Stimulated activated naive CD8-positive, alpha-beta T cell treated with anti-CD3 and anti-CD28 coated beads, Interleukin-15, amount 100 ng/mL, for 72 hours (primary cell): Measurements from ENCODE around the gene PRPF31.
A peak's percentile ranks its signal among the peaks of the same experiment; 100 is the strongest.

ENCODE experiments used
- ATAC-seq: fragments of 150-1000 bp; cut with Tn5 transposase; 2 replicates; pipeline ENCODE4 v1.10.0; 2021; ENCODE audit warnings: mild to moderate bottlenecking, moderate library complexity
- DNase-seq, 2 donors: peaks; one replicate each; pipeline ENCODE4 v3.0.0; 2021 to 2022
- H3K27ac Mint-ChIP-seq, 2 donors: one replicate each; pipeline ENCODE4 v1.8.0; 2022; ENCODE audit warnings: mild to moderate bottlenecking in 2 of 2, mixed read lengths in 2 of 2, moderate library complexity in 2 of 2
- H3K27me3 Mint-ChIP-seq: one replicate; pipeline ENCODE4 v1.8.0; 2022; ENCODE audit warnings: mixed read lengths
- H3K4me1 Mint-ChIP-seq: one replicate; pipeline ENCODE4 v1.8.0; 2022; ENCODE audit warnings: mild to moderate bottlenecking, mixed read lengths
- H3K4me3 Mint-ChIP-seq, 2 donors: one replicate each; pipeline ENCODE4 v1.8.0; 2022; ENCODE audit warnings: mild to moderate bottlenecking in 2 of 2, mixed read lengths in 2 of 2, moderate library complexity in 1 of 2
- H3K9me3 Mint-ChIP-seq, 2 donors: one replicate each; pipeline ENCODE4 v1.8.0; 2022; ENCODE audit warnings: mixed read lengths in 2 of 2

Gene PRPF31

DNA sequence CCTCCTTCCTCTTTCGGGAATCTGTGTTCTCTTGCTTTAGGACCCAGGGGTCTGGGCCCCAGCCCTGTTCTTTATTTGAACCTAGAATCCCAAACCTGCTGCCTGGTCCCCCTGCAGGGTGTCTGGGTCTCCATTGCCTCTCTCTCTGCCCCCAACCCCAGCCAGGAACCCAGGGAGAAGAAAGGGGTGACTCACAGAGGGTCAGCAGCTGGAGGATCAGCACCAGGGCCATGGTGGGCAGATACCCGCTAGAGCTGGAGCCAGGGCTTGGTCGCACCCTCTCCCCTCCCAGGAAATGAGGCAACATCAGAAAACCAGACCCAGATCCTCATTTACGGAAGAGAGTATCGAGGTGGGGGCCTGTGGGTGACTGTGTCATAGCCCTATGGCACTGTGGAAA, 15.0 kb upstream of the PRPF31 start, which contains the start of gene OSCAR:
Gene OSCAR, minus strand, starts transcription at position 243 of the 400 bp plus-strand sequence. Its CDS starts 11 bp downstream, at position 232.
- Mint-ChIP-seq H3K4me1 (peaks cover 42% of the 10 kb centered on the region), H3K4me3 (peak within 1 kb of the TSS; percentile 61 to 62), H3K27ac (peak within 1 kb of the TSS in 1 of 2 donors; percentile 76), H3K27me3 (peaks cover 15% of the 10 kb centered on the region), H3K9me3 (no peaks in the 10 kb centered on the region)
- DNase-seq (no peak), ATAC-seq (no peak)

DNA sequence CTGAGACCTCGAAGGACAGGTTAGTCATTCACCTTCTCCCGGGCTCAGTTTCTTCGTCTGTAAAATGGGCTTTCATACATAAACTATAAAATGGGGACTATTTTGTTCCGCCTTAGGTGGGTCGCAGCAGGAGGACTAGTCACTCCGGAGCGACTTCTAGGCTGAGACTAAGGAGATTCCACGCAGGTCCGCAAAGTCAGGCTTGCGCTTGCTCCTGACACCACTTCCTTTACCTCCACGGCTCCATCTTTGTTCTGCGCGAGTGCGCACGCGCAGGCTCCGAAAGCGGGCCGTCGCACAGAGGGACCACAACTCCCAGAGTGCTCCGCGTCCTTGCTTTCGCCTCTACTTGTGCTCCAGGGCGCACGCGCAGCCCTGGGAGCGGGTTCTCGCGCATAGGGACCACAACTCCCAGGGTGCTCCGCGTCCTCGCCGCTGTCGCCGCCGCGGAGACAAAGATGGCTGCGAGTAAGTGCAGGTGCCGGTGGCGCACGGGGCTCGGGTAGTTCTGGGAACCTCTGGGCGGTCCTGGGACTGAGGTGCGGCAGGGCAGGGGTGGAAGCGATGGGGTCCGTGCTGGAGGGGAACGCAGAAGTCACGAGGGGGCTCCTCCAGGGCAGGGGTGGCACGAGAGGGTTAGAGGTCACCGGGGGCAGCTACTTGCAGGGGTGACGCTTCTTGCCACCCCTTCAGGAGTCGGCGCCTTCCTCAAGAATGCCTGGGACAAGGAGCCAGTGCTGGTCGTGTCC, 13.0 kb upstream of the PRPF31 start, which contains the start of gene NDUFA3:
Gene NDUFA3, plus strand, starts transcription at position 435 of the 749 bp plus-strand sequence. Its CDS starts 24 bp downstream, at position 459.
- no peaks in the 10 kb centered on the region for H3K9me3 Mint-ChIP-seq
- peak within 1 kb of the TSS; percentile 97 to 100 for H3K4me3 Mint-ChIP-seq
- H3K4me1 Mint-ChIP-seq, result peaks cover 38% of the 10 kb centered on the region
- peak within 1 kb of the TSS; percentile 93 to 98 for H3K27ac Mint-ChIP-seq
- H3K27me3 Mint-ChIP-seq, result no peaks in the 10 kb centered on the region
- ATAC-seq (peak; percentile 99), DNase-seq (peak; percentile 97 to 98)

DNA sequence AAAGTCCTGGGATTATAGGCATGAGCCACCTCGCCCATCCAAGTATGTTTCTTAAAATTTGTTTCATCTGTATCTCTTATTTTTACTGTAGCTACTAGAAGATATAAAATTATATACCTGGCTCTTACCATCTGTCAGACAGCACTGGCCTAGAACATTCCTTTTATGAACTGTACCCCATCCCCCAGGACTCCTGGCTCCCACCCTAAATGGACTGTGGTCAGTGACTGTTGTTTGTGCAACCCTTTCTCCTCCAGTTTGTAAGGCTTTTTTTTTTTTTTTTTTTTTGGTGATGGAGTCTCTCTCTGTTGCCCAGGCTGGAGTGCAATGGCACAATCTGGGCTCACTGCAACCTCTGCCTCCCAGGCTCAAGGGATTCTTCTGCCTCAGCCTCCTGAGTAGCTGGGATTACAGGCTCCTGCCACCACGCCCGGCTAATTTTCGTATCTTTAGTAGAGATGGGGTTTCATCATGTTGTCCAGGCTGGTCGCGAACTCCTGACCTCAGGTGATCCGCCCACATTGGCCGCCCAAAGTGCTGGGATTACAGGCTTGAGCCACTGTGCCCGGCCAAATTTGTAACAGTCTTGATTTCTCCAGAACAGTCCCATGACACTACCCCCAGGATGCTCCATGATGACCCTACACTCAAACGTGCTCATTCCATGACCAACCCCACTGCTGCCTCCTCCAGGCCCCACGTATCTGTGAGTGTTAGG, 10.4 kb upstream of the PRPF31 start:
- no peaks in the 10 kb centered on the region for H3K27me3 Mint-ChIP-seq
- DNase-seq (no peak), ATAC-seq (no peak)
- peaks cover 41% of the 10 kb centered on the region for H3K4me1 Mint-ChIP-seq
- no peaks in the 10 kb centered on the region for H3K9me3 Mint-ChIP-seq
- peak overlapping the region in 1 of 2 donors; percentile 77 for H3K27ac Mint-ChIP-seq
- peak overlapping the region in 1 of 2 donors; percentile 25 for H3K4me3 Mint-ChIP-seq

DNA sequence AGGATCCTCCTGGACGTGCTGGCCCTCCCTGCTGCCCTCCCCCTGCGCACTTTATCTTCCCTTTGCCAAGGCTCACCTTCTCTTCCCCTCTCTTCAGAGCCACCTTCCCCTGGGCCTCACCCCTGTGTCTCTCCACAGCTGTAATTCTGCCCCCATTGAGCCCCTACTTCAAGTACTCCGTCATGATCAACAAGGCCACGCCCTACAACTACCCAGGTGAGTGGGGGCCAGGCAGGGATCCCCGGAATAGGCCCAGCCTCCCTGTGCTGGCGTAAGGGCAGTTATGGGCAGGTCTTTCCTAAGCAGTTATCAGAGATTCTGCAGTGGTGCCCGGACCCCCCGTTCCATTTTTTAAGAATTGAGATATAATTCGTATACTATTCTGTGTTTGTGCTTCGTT, 9.8 kb upstream of the PRPF31 start:
- peak overlapping the region in 1 of 2 donors; percentile 25 for H3K4me3 Mint-ChIP-seq
- H3K9me3 Mint-ChIP-seq, result no peaks in the 10 kb centered on the region
- ATAC-seq (no peak), DNase-seq (no peak)
- peak overlapping the region in 1 of 2 donors; percentile 45 for H3K27ac Mint-ChIP-seq
- peaks cover 43% of the 10 kb centered on the region for H3K4me1 Mint-ChIP-seq
- no peaks in the 10 kb centered on the region for H3K27me3 Mint-ChIP-seq

DNA sequence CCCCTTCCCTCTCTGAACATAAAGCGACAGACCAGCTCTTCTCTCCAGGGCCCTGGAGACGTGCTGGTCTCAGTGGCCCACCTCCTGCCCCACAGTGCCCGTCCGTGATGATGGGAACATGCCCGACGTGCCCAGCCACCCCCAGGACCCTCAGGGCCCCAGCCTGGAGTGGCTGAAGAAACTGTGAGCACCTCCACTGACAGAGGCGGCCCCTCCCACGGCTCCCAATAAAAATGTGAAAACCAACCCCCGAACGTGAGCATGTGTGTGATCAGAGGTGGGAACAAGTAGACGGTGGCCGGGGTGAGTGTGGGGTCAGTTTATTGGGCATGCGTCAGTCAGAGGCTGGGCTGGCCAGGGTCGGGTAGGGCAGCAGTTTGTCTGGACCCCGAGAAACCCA, 8.8 kb upstream of the PRPF31 start:
- Mint-ChIP-seq H3K4me3 (no peak overlapping the region), H3K27me3 (no peaks in the 10 kb centered on the region), H3K4me1 (peaks cover 43% of the 10 kb centered on the region), H3K27ac (no peak overlapping the region), H3K9me3 (no peaks in the 10 kb centered on the region)
- ATAC-seq (no peak), DNase-seq (no peak)

DNA sequence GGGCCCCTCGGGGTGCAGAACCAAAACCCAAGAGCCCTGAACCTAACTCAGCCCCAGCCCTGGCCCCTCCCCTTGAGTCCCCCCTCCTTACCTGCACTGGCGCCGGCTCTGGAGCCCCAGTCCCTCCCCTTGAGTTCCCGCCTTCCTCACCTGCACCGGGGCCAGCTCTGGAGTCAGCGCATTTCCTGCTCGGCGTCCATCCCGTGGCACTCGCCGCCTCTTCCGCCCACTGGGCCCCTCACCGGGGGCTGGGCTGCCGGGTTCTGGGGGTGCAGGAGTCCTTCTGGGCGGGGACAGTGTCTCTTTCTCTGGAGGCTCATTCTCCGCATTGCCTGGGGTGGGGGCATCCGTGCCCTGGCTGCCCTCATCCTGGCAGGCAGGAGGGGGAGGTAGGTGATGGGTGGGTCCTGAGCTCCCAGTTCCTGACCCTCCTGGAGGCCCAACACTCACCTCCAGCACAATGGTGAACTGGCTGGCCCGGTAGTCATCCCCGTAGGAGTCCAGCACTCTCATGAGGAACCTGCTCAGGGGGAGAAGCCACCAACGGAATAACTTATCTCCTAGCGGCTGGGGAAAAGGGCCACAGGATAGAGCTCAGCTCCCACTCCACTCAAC, 7.6 kb upstream of the PRPF31 start:
- no peaks in the 10 kb centered on the region for H3K9me3 Mint-ChIP-seq
- DNase-seq (no peak), ATAC-seq (no peak)
- no peak overlapping the region for H3K27ac Mint-ChIP-seq
- peaks cover 34% of the 10 kb centered on the region for H3K4me1 Mint-ChIP-seq
- H3K4me3 Mint-ChIP-seq, result no peak overlapping the region
- no peaks in the 10 kb centered on the region for H3K27me3 Mint-ChIP-seq

DNA sequence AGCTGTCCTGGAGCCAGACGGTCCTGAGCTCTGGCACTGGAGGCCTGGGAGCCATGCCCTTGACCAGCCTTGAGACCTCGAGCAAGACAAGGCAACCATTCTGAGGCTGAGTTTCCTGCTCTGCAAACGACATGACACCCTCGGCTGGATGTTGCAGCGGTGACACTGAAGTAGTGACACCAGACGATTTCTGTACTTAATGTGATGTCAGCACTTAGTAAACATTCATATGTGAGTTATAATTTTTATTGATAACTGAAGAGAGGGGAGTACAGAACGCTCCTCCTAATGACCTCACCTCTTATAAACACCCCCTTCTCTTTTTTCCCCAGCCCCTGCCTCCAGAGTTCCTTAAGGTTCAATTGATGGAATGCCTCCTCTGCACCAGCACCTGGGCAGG, 7.1 kb upstream of the PRPF31 start:
- H3K27ac Mint-ChIP-seq, result no peak overlapping the region
- no peaks in the 10 kb centered on the region for H3K27me3 Mint-ChIP-seq
- peaks cover 34% of the 10 kb centered on the region for H3K4me1 Mint-ChIP-seq
- H3K9me3 Mint-ChIP-seq, result no peaks in the 10 kb centered on the region
- no peak for DNase-seq
- H3K4me3 Mint-ChIP-seq, result no peak overlapping the region
- ATAC-seq, result no peak

DNA sequence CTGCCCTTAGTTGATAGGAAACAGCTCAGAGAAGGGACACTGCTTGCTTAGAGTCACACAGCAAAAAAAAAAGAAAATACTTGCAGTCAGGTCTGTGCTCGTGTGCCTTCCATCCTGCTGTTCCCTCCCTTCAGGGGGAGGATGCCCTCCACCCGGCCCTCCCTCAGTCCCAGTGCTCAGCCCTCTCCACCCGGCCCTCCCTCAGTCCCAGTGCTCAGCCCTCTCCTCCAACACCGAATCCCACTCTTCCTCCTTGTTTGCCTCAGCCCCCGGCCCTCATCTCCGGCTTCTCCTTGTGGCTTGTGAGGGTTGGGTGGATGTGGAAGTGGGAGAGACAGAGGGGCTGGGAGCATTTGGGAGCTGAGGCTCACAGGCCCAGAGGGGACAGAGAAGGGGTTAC, 5.9 kb upstream of the PRPF31 start:
- Mint-ChIP-seq H3K4me1 (peaks cover 39% of the 10 kb centered on the region), H3K4me3 (no peak overlapping the region), H3K27me3 (no peaks in the 10 kb centered on the region), H3K27ac (no peak overlapping the region), H3K9me3 (no peaks in the 10 kb centered on the region)
- DNase-seq, result no peak
- no peak for ATAC-seq

DNA sequence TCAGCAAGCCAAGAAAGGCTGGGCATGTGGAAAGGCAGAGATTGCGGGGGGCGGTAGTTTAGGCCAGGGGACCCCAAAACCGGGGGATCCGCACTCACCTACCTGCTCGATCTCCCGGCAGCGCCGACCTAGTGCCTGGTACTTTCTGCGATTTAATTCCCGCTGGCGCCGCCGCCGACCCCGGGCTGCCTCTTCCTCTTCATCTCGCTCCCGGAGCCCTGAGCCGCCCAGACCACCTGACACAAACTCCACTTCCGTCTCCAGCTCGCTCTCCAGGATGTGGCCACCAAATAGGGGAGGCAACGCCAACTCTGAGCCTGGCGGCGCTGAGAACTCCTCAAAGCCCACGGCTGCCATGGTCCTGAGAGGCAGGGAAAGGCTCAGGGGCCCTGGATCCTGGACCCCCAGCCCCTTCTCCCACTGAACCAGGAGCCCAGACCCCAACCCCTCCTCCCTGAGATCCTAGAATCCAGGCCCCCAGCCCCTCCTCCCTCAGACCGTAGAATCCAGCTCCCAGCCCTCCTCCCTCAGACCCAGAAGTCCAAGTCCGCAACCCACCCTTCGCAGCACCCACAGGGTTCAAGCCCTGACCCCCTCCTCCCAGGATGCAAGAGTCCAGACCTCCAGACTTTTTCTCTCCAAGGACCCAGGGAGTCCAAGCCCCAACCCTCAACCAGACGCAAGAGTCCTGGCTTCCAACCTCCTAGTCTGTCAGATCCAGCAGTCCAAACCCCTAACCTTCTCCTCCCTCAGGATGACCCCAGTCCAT, 1.0 kb upstream of the PRPF31 start:
- H3K27ac Mint-ChIP-seq, result peak overlapping the region; percentile 87 to 95
- H3K4me1 Mint-ChIP-seq, result peaks cover 48% of the 10 kb centered on the region
- DNase-seq, result peak; percentile 19 to 58
- H3K4me3 Mint-ChIP-seq, result peak overlapping the region; percentile 85 to 93
- peak; percentile 69 for ATAC-seq
- H3K27me3 Mint-ChIP-seq, result no peaks in the 10 kb centered on the region
- H3K9me3 Mint-ChIP-seq, result no peaks in the 10 kb centered on the region

DNA sequence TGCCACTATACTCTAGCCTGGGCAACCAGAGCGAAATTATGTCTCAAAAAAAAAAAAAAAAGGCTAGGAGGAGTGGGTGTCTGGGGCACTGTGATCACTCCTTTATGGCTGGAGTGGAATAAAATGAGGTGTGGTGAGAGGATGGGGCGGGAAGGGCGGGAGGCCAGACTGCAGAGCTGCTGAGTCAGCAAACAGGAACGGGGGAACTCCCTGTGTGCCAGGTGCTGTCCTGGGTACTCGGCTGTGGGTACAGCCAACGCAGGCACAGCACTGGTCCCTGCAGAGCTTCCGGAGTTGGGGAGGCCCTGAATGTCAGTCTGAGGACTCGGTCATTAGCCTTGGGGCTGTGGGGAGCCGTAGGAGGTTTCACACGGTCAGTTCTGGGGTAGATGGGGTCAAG, 5.7 kb downstream of the PRPF31 start:
- Mint-ChIP-seq H3K27ac (no peak overlapping the region), H3K4me1 (peaks cover 17% of the 10 kb centered on the region), H3K4me3 (no peak overlapping the region), H3K27me3 (no peaks in the 10 kb centered on the region), H3K9me3 (no peaks in the 10 kb centered on the region)
- DNase-seq (no peak), ATAC-seq (no peak)

DNA sequence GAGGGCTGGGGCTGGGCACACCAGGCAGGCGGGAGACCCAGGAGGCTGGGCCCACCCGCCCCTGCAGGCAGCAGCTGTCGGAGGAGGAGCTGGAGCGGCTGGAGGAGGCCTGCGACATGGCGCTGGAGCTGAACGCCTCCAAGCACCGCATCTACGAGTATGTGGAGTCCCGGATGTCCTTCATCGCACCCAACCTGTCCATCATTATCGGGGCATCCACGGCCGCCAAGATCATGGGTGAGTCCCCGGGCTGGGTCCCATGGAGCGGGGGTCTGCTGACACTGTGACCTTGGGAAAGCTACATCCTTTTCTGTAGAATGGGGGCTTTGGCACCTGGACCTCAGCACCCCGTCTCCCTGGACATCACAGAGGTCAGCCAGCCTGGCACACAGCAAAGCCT, 8.1 kb downstream of the PRPF31 start:
- no peak overlapping the region for H3K4me3 Mint-ChIP-seq

DNA sequence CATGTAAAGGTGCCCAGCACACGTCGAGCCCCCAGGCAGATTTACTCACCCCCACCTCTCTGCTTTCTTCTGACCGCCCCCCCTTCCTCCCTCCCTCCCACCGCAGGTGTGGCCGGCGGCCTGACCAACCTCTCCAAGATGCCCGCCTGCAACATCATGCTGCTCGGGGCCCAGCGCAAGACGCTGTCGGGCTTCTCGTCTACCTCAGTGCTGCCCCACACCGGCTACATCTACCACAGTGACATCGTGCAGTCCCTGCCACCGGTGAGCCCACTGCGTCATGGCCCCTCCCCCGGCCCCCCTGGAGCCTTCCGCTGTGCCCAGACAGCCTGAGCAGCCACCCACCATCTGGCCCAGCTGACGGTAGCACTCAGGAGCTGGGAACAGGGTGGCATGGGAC, 8.8 kb downstream of the PRPF31 start:
- H3K27me3 Mint-ChIP-seq, result no peaks in the 10 kb centered on the region
- no peaks in the 10 kb centered on the region for H3K9me3 Mint-ChIP-seq
- ATAC-seq, result no peak
- no peak overlapping the region for H3K4me3 Mint-ChIP-seq
- H3K27ac Mint-ChIP-seq, result no peak overlapping the region
- DNase-seq, result no peak
- H3K4me1 Mint-ChIP-seq, result no peaks in the 10 kb centered on the region

More for the DNA sequence above, 8.1 kb downstream of the PRPF31 start:
- DNase-seq (no peak), ATAC-seq (no peak)
- no peaks in the 10 kb centered on the region for H3K9me3 Mint-ChIP-seq
- H3K27me3 Mint-ChIP-seq, result no peaks in the 10 kb centered on the region
- H3K4me1 Mint-ChIP-seq, result no peaks in the 10 kb centered on the region
- no peak overlapping the region for H3K27ac Mint-ChIP-seq

DNA sequence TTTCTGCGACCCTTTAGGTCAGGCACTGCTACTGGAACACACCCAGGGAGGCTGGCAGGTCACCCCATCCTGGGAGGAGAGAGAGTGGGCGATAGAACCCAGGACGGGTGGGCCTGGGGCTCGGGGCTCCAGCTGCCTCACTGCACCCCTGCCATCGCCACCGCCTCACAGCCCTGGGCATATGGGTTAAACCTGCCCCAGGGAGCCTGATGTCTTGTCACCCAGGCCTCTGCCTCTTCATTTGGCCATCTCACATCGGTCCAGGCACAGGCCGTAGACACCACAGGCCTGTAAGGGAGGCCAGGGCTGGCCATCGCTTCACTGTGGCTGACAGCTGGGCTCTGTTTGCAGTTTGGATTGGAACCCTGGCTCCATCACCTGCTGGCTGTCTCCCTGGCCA, 10.2 kb downstream of the PRPF31 start:
- DNase-seq, result no peak
- ATAC-seq, result no peak
- Mint-ChIP-seq H3K4me1 (no peaks in the 10 kb centered on the region), H3K27ac (peak overlapping the region in 1 of 2 donors; percentile 95), H3K27me3 (no peaks in the 10 kb centered on the region), H3K9me3 (no peaks in the 10 kb centered on the region), H3K4me3 (no peak overlapping the region)

DNA sequence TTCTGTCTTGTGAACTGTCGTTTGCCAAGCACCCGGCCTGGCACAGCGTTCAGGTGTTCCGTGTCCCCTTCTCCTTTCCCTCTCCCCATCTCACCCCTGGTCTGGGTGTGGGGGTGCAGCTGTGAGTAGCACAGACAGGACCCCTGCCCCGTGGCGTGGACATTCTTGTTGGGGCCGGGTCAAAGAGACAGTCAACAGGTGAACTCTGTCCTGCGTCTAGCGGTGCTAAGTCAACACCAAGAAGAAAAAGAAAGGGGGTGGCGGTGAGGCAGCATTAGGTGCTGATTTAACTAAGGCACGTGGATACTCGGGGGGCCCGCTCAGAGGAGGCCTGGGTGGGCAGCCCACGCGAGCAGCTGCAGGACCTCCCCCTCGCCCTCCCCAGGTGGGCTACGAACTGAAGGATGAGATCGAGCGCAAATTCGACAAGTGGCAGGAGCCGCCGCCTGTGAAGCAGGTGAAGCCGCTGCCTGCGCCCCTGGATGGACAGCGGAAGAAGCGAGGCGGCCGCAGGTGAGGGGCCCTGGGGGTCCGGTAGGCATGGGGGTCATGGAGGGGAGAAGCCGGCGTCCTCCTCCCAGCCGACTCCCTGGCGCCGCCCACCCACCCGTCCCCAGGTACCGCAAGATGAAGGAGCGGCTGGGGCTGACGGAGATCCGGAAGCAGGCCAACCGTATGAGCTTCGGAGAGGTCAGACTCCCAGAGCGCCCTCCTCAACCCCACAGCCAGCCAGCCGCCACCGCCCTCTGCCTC, 12.3 kb downstream of the PRPF31 start:
- DNase-seq (no peak), ATAC-seq (peak; percentile 8)
- Mint-ChIP-seq H3K27me3 (no peaks in the 10 kb centered on the region), H3K27ac (peak overlapping the region in 1 of 2 donors; percentile 76), H3K4me1 (no peaks in the 10 kb centered on the region), H3K9me3 (no peaks in the 10 kb centered on the region), H3K4me3 (no peak overlapping the region)

DNA sequence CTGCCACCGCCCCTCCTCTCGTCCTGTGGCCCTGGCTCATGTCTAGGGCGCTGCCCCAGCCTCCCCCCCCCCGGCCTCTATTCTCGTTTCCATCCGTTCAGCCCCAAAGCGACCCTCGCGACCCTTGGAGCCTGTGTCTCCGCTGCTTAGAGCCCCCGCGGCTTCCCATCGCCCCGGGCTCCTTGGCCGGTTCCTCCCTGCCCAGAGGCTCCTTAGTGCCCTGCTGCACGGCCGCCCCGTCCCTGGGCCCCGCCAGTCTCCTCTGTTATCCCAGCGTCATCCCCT, 12.8 kb downstream of the PRPF31 start:
- no peak overlapping the region for H3K27ac Mint-ChIP-seq
- H3K9me3 Mint-ChIP-seq, result no peaks in the 10 kb centered on the region
- no peaks in the 10 kb centered on the region for H3K27me3 Mint-ChIP-seq
- ATAC-seq (peak; percentile 14), DNase-seq (no peak)
- no peaks in the 10 kb centered on the region for H3K4me1 Mint-ChIP-seq
- H3K4me3 Mint-ChIP-seq, result no peak overlapping the region
